Osteoblast (primary cell): ENCODE measurements around the gene CHPF. TPM values are rescaled to one million over a fixed set of nuclear protein-coding genes. Genes with fewer than 3 reads are reported as not detected.

Experiments
- DNase-seq: peaks from one replicate; pipeline ENCODE4 v3.0.0; 2011; ENCODE audit warnings: low spot score, mixed read lengths; ENCODE audit not compliant: insufficient read length; ENCODE audit errors: missing footprints
- H2AFZ ChIP-seq: 2 replicates; pipeline ENCODE4 v1.6.0; 2011; ENCODE audit warnings: mild to moderate bottlenecking, low read length
- H3K27ac ChIP-seq: 2 replicates; pipeline ENCODE4 v1.5.1; 2011; ENCODE audit warnings: mild to moderate bottlenecking, low read depth, low read length, moderate library complexity
- H3K27me3 ChIP-seq: 2 replicates; pipeline ENCODE4 v1.6.0; 2012; ENCODE audit warnings: mild to moderate bottlenecking, control low read depth, inconsistent platforms, low read length, moderate library complexity; ENCODE audit not compliant: insufficient read depth
- H3K36me3 ChIP-seq: 2 replicates; pipeline ENCODE4 v1.5.1; 2011; ENCODE audit warnings: mild to moderate bottlenecking, low read length, control low read depth, moderate library complexity; ENCODE audit not compliant: insufficient read depth
- H3K4me1 ChIP-seq: 2 replicates; pipeline ENCODE4 v1.5.1; 2011; ENCODE audit warnings: mild to moderate bottlenecking, low read length, control low read depth, moderate library complexity; ENCODE audit not compliant: insufficient read depth
- H3K4me2 ChIP-seq: 2 replicates; pipeline ENCODE4 v1.6.0; 2011; ENCODE audit warnings: mild to moderate bottlenecking, low read length; ENCODE audit not compliant: insufficient read depth
- H3K4me3 ChIP-seq: fragments of 200-600 bp; sonication (generic); 3 replicates; pipeline ENCODE4 v1.5.1; 2012; ENCODE audit warnings: mild to moderate bottlenecking, low read length, inconsistent platforms; ENCODE audit not compliant: insufficient read depth
- H3K79me2 ChIP-seq: 2 replicates; pipeline ENCODE4 v1.6.0; 2012; ENCODE audit warnings: mild to moderate bottlenecking, low read length, control low read depth, inconsistent platforms; ENCODE audit not compliant: insufficient read depth
- H3K9me3 ChIP-seq: 2 replicates; pipeline ENCODE4 v1.5.1; 2011; ENCODE audit warnings: low read depth, low read length, control low read depth
- H4K20me1 ChIP-seq: 2 replicates; pipeline ENCODE4 v1.6.0; 2012; ENCODE audit warnings: mild to moderate bottlenecking, low read length, control low read depth; ENCODE audit not compliant: insufficient read depth
- total RNA-seq: library from RNA; depleted of rRNA; stranded (reverse); fragments of >200 nt; gene quantifications from 2 replicates; pipeline ENCODE4 v1.2.3, GENCODE V29; 2012
- TF ChIP-seq, protein P1 (sequence below): IDR thresholded peaks from 2 replicates; pipeline ENCODE4 v1.5.1; 2011; ENCODE audit warnings: mild to moderate bottlenecking, low read depth, low read length, moderate library complexity; ENCODE audit errors: extremely low read depth

Gene CHPF
- total RNA-seq, 1 donor, result 192 TPM

DNA sequence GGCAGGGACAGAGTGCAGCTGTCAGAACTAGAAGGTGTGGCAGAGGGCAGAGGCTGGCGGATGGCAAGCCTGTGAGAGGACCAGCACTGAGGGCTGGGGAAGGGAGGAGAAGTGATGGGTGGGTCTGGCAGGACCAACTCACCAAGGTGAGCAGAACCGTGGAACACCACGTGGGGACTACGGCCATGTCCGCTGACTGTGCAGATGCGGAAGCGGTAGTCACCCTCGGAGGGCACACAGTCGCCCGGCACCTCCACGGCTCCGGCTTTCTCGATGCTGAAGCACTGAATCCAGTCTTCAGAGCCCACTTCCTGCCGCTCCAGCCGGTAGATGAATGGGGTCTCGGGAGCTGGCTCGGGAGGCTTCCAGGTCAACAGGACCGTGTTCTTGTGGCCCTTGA lies 23.5 kb upstream of the CHPF start:
- peak; percentile 32 for DNase-seq
- Histone ChIP-seq H4K20me1 (peaks cover 15% of the 10 kb centered on the region), H2AFZ (no peak overlapping the region), H3K4me2 (no peak overlapping the region), H3K79me2 (peaks cover 4% of the 10 kb centered on the region), H3K27me3 (no peaks in the 10 kb centered on the region), H3K4me1 (no peaks in the 10 kb centered on the region), H3K4me3 (no peak overlapping the region), H3K27ac (no peak overlapping the region), H3K9me3 (no peaks in the 10 kb centered on the region), H3K36me3 (peaks cover 10% of the 10 kb centered on the region)
- TF ChIP-seq, protein P1, sequence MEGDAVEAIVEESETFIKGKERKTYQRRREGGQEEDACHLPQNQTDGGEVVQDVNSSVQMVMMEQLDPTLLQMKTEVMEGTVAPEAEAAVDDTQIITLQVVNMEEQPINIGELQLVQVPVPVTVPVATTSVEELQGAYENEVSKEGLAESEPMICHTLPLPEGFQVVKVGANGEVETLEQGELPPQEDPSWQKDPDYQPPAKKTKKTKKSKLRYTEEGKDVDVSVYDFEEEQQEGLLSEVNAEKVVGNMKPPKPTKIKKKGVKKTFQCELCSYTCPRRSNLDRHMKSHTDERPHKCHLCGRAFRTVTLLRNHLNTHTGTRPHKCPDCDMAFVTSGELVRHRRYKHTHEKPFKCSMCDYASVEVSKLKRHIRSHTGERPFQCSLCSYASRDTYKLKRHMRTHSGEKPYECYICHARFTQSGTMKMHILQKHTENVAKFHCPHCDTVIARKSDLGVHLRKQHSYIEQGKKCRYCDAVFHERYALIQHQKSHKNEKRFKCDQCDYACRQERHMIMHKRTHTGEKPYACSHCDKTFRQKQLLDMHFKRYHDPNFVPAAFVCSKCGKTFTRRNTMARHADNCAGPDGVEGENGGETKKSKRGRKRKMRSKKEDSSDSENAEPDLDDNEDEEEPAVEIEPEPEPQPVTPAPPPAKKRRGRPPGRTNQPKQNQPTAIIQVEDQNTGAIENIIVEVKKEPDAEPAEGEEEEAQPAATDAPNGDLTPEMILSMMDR, result no peak

- Histone ChIP-seq H3K4me1 (no peaks in the 10 kb centered on the region), H2AFZ (no peak overlapping the region), H3K4me2 (no peak overlapping the region), H4K20me1 (peaks cover 15% of the 10 kb centered on the region), H3K9me3 (no peaks in the 10 kb centered on the region), H3K27me3 (no peaks in the 10 kb centered on the region), H3K36me3 (peaks cover 10% of the 10 kb centered on the region), H3K27ac (no peak overlapping the region), H3K79me2 (peaks cover 4% of the 10 kb centered on the region), H3K4me3 (no peak overlapping the region)
- no peak for DNase-seq
- TF ChIP-seq, protein P1, result no peak
These were observed 23.0 kb upstream of the CHPF start for GRCh38 chr2:219566640-219567039.

DNA sequence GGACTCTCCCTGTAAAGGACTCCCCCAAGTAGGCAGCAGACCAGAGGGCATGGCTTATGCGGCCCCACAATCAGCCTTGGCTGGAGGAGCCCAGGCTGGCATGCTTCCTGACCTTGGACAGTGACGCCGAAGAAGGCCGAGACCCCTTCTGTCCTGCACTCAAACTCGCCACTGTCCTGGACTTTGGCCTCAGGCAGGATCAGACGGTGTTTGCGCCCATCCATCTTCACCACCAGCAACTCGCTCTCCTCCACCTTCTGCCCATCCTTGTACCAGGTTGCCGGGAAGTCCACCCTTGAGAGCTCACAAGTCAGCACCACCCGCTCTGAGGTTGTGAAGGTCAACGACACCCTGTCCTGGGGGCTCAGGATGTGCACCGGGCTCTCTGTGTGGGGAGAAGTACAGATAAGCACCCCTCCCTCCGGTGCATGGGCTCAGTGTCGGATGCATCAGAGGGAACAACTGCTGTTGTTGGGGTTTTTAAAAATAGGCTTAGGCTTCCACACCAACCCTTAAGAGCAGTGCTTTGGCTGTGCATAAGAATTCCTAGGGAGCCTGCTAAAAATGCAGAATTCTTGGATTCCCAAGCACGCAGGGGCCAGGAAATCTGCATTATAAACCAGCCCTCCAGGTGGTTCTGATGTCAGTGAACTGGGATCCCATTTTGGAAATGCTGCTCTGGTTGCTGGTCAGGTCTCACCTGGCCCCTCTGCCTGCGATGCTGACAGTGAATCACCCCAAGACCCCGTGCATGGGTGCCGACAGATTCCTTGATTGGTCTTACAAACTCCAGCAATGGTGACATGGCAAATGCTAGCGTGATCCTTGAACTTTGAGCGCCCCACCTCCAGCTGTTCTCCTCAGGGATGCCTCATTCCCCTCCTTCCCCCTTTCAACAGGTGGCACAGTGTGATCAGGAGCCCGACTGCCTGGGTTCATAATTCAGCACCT lies 21.8 kb upstream of the CHPF start:
- H4K20me1 ChIP-seq, result peaks cover 15% of the 10 kb centered on the region
- H2AFZ ChIP-seq, result no peak overlapping the region
- no peak overlapping the region for H3K4me2 ChIP-seq
- TF ChIP-seq, protein P1, result no peak
- no peak overlapping the region for H3K4me3 ChIP-seq
- H3K36me3 ChIP-seq, result peaks cover 10% of the 10 kb centered on the region
- H3K27me3 ChIP-seq, result no peaks in the 10 kb centered on the region
- H3K9me3 ChIP-seq, result no peaks in the 10 kb centered on the region
- H3K27ac ChIP-seq, result no peak overlapping the region
- peak; percentile 38 for DNase-seq
- peaks cover 4% of the 10 kb centered on the region for H3K79me2 ChIP-seq
- H3K4me1 ChIP-seq, result no peaks in the 10 kb centered on the region

DNA sequence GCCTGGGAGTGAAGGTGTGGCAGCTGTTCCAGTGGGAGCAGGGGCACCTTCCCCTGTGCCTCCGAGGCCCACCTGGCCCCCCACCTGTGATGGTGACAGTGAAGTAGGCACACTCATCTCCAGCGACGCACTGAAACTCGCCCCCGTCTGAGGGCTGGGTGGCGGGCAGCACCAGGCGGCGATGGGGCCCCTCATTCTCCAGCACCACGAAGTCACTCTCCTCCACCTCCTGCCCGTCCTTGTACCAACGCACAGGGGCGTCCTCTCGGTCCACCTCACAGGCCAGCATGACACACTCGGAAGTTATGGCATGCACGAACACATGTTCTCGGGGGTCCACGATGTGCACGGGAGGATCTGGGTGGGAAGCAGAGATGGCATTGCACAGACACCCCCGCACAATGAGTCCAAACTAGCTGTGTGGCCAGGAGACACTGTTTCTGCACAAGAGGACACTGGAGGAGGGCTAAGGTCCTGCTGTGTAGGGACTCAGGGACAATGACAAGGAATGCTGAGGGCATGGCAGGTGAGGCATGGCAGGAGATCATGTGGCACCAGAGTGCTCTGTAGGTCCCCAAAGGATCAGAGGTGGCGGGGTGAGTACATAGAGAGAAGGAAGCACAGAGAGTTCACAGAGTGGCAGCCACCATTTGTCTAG lies 19.8 kb upstream of the CHPF start:
- Histone ChIP-seq H3K36me3 (no peaks in the 10 kb centered on the region), H3K4me2 (no peak overlapping the region), H3K27ac (no peak overlapping the region), H3K27me3 (no peaks in the 10 kb centered on the region), H2AFZ (no peak overlapping the region), H3K79me2 (no peaks in the 10 kb centered on the region), H3K4me3 (no peak overlapping the region), H3K9me3 (no peaks in the 10 kb centered on the region), H4K20me1 (peaks cover 8% of the 10 kb centered on the region), H3K4me1 (no peaks in the 10 kb centered on the region)
- TF ChIP-seq, protein P1, result no peak
- DNase-seq, result peak; percentile 65
